Measurements from ENCODE around the gene TRAF5. TPM values are rescaled to one million over a fixed set of nuclear protein-coding genes. Genes with fewer than 3 reads are reported as not detected.
A peak's percentile ranks its signal among the peaks of the same experiment; 100 is the strongest.

Gene TRAF5
- total RNA-seq, 1 experiment from 2014 or later = 22.2 TPM

DNA sequence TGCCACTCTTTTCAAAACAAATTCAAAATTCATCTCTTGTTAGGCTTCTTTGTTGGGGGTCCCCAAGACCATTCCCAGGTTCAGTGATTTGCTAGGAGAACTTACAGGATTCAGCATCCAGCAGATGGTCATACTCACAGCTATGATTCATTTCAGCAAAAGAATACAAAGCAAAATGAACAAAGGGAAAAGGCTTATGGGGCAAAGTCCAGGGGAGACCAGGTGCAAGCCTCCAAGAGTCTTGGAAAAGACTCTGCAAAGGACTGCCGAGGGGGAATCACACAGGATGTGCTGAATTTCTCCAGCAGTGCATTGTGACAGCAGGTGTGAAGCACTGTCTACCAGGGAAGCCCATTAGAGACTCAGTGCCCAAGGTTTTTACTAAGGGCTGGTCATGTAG is 7.3 kb downstream of the TRAF5 start (continued):
- TF ChIP-seq, protein P1, sequence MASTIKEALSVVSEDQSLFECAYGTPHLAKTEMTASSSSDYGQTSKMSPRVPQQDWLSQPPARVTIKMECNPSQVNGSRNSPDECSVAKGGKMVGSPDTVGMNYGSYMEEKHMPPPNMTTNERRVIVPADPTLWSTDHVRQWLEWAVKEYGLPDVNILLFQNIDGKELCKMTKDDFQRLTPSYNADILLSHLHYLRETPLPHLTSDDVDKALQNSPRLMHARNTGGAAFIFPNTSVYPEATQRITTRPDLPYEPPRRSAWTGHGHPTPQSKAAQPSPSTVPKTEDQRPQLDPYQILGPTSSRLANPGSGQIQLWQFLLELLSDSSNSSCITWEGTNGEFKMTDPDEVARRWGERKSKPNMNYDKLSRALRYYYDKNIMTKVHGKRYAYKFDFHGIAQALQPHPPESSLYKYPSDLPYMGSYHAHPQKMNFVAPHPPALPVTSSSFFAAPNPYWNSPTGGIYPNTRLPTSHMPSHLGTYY (CRISPR knock-in tag; IDR thresholded peaks at IDR 0.05) = no peak

DNA sequence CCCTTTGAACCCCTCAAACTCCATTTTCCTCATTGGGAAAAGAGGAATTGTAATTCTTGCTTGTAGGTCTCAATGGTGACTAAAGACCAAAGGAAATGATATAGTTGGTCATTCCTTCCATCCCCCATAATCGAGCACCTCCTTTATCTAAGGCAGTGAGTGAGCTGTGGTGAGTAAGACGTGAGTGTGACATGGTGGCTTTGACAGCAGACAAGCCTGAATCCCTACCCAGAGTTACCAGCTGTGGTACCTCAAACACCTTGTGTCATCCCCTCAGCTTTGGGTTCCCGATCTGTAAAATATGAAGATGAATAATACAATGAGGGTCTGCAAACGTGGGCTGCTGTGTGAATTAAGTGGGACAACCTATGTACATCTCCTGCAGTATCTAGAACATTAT is 8.4 kb downstream of the TRAF5 start:
- CTCF ChIA-PET = interaction anchor here (1.0 to 1.4 kb wide), 3 partner anchors 11 to 141 kb away, joined by 3 to 6 read pairs (median 3); no protein-coding TSS in a partner anchor
- Mint-ChIP-seq H3K9me3 (no peaks in the 10 kb centered on the region), H3K27me3 (ENCODE audit: low read depth) (no peaks in the 10 kb centered on the region), H3K36me3 (no peaks in the 10 kb centered on the region), H3K4me3 (no peak overlapping the region), H3K27ac (no peak overlapping the region), H3K4me1 (peaks cover 67% of the 10 kb centered on the region)
- no peak for ATAC-seq
- no peak for DNase-seq (ENCODE audit: low spot score)
- POLR2A ChIA-PET = no interaction called here
- TF ChIP-seq, protein P2, sequence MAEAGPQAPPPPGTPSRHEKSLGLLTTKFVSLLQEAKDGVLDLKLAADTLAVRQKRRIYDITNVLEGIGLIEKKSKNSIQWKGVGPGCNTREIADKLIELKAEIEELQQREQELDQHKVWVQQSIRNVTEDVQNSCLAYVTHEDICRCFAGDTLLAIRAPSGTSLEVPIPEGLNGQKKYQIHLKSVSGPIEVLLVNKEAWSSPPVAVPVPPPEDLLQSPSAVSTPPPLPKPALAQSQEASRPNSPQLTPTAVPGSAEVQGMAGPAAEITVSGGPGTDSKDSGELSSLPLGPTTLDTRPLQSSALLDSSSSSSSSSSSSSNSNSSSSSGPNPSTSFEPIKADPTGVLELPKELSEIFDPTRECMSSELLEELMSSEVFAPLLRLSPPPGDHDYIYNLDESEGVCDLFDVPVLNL (CRISPR knock-in tag; IDR thresholded peaks at IDR 0.05; ENCODE audit: borderline replicate concordance, low read depth) = no peak
- TF ChIP-seq, protein P3, sequence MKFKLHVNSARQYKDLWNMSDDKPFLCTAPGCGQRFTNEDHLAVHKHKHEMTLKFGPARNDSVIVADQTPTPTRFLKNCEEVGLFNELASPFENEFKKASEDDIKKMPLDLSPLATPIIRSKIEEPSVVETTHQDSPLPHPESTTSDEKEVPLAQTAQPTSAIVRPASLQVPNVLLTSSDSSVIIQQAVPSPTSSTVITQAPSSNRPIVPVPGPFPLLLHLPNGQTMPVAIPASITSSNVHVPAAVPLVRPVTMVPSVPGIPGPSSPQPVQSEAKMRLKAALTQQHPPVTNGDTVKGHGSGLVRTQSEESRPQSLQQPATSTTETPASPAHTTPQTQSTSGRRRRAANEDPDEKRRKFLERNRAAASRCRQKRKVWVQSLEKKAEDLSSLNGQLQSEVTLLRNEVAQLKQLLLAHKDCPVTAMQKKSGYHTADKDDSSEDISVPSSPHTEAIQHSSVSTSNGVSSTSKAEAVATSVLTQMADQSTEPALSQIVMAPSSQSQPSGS (CRISPR knock-in tag; IDR thresholded peaks at IDR 0.05; ENCODE audit: borderline replicate concordance, low read depth) = no peak
- TF ChIP-seq GTF2I (CRISPR knock-in tag; conservative IDR thresholded peaks at IDR 0.05) = no peak
- TF ChIP-seq RORB (CRISPR knock-in tag; IDR thresholded peaks at IDR 0.05) = no peak
- TF ChIP-seq, protein P4, sequence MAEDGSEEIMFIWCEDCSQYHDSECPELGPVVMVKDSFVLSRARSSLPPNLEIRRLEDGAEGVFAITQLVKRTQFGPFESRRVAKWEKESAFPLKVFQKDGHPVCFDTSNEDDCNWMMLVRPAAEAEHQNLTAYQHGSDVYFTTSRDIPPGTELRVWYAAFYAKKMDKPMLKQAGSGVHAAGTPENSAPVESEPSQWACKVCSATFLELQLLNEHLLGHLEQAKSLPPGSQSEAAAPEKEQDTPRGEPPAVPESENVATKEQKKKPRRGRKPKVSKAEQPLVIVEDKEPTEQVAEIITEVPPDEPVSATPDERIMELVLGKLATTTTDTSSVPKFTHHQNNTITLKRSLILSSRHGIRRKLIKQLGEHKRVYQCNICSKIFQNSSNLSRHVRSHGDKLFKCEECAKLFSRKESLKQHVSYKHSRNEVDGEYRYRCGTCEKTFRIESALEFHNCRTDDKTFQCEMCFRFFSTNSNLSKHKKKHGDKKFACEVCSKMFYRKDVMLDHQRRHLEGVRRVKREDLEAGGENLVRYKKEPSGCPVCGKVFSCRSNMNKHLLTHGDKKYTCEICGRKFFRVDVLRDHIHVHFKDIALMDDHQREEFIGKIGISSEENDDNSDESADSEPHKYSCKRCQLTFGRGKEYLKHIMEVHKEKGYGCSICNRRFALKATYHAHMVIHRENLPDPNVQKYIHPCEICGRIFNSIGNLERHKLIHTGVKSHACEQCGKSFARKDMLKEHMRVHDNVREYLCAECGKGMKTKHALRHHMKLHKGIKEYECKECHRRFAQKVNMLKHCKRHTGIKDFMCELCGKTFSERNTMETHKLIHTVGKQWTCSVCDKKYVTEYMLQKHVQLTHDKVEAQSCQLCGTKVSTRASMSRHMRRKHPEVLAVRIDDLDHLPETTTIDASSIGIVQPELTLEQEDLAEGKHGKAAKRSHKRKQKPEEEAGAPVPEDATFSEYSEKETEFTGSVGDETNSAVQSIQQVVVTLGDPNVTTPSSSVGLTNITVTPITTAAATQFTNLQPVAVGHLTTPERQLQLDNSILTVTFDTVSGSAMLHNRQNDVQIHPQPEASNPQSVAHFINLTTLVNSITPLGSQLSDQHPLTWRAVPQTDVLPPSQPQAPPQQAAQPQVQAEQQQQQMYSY (CRISPR knock-in tag; IDR thresholded peaks at IDR 0.05) = no peak
- no peak for TF ChIP-seq FOXK1 (CRISPR knock-in tag; IDR thresholded peaks at IDR 0.05)

DNA sequence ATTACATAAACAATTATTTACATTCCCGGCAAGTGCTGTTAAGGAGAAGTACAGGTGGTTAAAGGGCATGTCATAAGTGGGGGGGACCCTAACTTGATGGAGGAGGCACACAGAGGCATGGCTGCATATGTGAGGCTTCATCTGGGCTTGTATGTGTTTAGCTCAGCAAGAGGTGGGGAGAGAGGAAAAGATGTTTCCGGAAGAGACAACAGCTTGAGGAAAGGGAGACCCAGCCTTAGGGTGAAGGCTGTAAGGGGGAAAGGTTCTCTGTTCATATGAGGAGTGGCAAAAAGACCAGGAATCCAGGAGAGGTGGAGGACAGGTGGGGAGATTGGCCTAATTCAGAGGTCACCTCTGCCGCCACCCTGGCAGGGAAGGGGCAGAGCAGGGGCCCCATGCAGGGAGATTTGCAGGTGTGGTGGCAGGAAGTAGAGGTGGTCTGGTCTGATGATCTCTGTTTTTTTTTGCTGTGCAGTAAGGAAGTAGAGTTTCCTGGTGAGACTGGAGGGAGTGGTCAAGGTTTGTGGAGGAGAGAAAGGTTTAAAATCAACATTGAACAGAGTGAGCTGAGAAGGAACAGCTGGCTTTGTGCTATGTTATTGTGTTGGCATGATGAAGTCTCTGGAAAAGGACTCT is 9.0 kb downstream of the TRAF5 start:
- H3K4me3 Mint-ChIP-seq = no peak overlapping the region
- H3K9me3 Mint-ChIP-seq = no peaks in the 10 kb centered on the region
- no peaks in the 10 kb centered on the region for H3K27me3 Mint-ChIP-seq (ENCODE audit: low read depth)
- ChIA-PET POLR2A (no interaction called here), CTCF (interaction anchor here (1.0 to 1.4 kb wide), 4 partner anchors 8 to 179 kb away, joined by 3 to 6 read pairs (median 4); no protein-coding TSS in a partner anchor)
- ATAC-seq (no peak), DNase-seq (ENCODE audit: low spot score) (no peak)
- H3K36me3 Mint-ChIP-seq = no peaks in the 10 kb centered on the region
- H3K27ac Mint-ChIP-seq = peak overlapping the region; percentile 20
- H3K4me1 Mint-ChIP-seq = peaks cover 61% of the 10 kb centered on the region
- TF ChIP-seq, protein P4 (CRISPR knock-in tag; IDR thresholded peaks at IDR 0.05) = no peak
- no peak for TF ChIP-seq JAZF1 (CRISPR knock-in tag; IDR thresholded peaks at IDR 0.05)
- TF ChIP-seq, protein P5, sequence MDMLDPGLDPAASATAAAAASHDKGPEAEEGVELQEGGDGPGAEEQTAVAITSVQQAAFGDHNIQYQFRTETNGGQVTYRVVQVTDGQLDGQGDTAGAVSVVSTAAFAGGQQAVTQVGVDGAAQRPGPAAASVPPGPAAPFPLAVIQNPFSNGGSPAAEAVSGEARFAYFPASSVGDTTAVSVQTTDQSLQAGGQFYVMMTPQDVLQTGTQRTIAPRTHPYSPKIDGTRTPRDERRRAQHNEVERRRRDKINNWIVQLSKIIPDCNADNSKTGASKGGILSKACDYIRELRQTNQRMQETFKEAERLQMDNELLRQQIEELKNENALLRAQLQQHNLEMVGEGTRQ (CRISPR knock-in tag; IDR thresholded peaks at IDR 0.05) = no peak
- TF ChIP-seq IRF2 (CRISPR knock-in tag; IDR thresholded peaks at IDR 0.05; ENCODE audit: borderline replicate concordance, low read depth) = no peak
- no peak for TF ChIP-seq FOXP1 (CRISPR knock-in tag; IDR thresholded peaks at IDR 0.05; ENCODE audit: borderline replicate concordance)
- TF ChIP-seq, protein P6, sequence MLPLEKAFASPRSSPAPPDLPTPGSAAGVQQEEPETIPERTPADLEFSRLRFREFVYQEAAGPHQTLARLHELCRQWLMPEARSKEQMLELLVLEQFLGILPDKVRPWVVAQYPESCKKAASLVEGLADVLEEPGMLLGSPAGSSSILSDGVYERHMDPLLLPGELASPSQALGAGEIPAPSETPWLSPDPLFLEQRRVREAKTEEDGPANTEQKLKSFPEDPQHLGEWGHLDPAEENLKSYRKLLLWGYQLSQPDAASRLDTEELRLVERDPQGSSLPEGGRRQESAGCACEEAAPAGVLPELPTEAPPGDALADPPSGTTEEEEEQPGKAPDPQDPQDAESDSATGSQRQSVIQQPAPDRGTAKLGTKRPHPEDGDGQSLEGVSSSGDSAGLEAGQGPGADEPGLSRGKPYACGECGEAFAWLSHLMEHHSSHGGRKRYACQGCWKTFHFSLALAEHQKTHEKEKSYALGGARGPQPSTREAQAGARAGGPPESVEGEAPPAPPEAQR (CRISPR knock-in tag; IDR thresholded peaks at IDR 0.05) = no peak
